Nephron (organoid): Measurements from ENCODE around the gene MAPK10.

Experiments used
- H3K27ac Mint-ChIP-seq, 3 experiments: 2 replicates each; pipeline ENCODE4 v1.8.0; 2020; ENCODE audit warnings: mixed read lengths in 3 of 3, mild to moderate bottlenecking in 2 of 3, moderate library complexity in 1 of 3
- H3K27me3 Mint-ChIP-seq: 2 replicates; pipeline ENCODE4 v1.8.0; 2021; ENCODE audit warnings: low read depth, mild to moderate bottlenecking, moderate library complexity, mixed read lengths
- H3K36me3 Mint-ChIP-seq: 2 replicates; pipeline ENCODE4 v1.8.0; 2020; ENCODE audit warnings: low read depth, mixed read lengths
- H3K4me1 Mint-ChIP-seq: 2 replicates; pipeline ENCODE4 v1.8.0; 2020; ENCODE audit warnings: mixed read lengths
- H3K4me3 Mint-ChIP-seq, 3 experiments: 2 replicates each; pipeline ENCODE4 v1.8.0; 2020; ENCODE audit warnings: mild to moderate bottlenecking in 3 of 3, mixed read lengths in 3 of 3, moderate library complexity in 2 of 3
- H3K9me3 Mint-ChIP-seq: 2 replicates; pipeline ENCODE4 v1.8.0; 2020; ENCODE audit warnings: mixed read lengths
- CTCF ChIP-seq, 3 experiments: fragments of 200-600 bp; sonication (generic); IDR thresholded peaks; one replicate each; pipeline ENCODE4 v1.5.0; 2021; ENCODE audit warnings: antibody characterized with exemption in 3 of 3; ENCODE audit not compliant: unreplicated experiment in 3 of 3

MAPK10 gene

GRCh38 chr4:86380181-86380724, 20.4 kb upstream of the MAPK10 start:
- H3K4me3 Mint-ChIP-seq = no peak overlapping the region
- no peaks in the 10 kb centered on the region for H3K4me1 Mint-ChIP-seq
- TF ChIP-seq CTCF (IDR thresholded peaks at IDR 0.05; ENCODE audit: unreplicated experiment in 3 of 3) = no peak
- H3K36me3 Mint-ChIP-seq = peaks cover 19% of the 10 kb centered on the region
- no peak overlapping the region for H3K27ac Mint-ChIP-seq
- H3K27me3 Mint-ChIP-seq = no peaks in the 10 kb centered on the region
- peaks cover 8% of the 10 kb centered on the region for H3K9me3 Mint-ChIP-seq

GRCh38 chr4:86376850-86377249, 17.0 kb upstream of the MAPK10 start:
- Mint-ChIP-seq H3K36me3 (peaks cover 40% of the 10 kb centered on the region), H3K27ac (no peak overlapping the region), H3K4me1 (no peaks in the 10 kb centered on the region), H3K27me3 (no peaks in the 10 kb centered on the region), H3K4me3 (no peak overlapping the region), H3K9me3 (peaks cover 18% of the 10 kb centered on the region)
- TF ChIP-seq CTCF (IDR thresholded peaks at IDR 0.05; ENCODE audit: unreplicated experiment in 3 of 3) = no peak

GRCh38 chr4:86368433-86368832, 8.6 kb upstream of the MAPK10 start:
- H3K36me3 Mint-ChIP-seq = peaks cover 20% of the 10 kb centered on the region

GRCh38 chr4:86367577-86367976, 7.7 kb upstream of the MAPK10 start:
- TF ChIP-seq CTCF (IDR thresholded peaks at IDR 0.05; ENCODE audit: unreplicated experiment in 3 of 3) = no peak
- peaks cover 12% of the 10 kb centered on the region for H3K36me3 Mint-ChIP-seq
- peaks cover 12% of the 10 kb centered on the region for H3K9me3 Mint-ChIP-seq
- H3K4me1 Mint-ChIP-seq = no peaks in the 10 kb centered on the region
- no peak overlapping the region for H3K4me3 Mint-ChIP-seq
- H3K27ac Mint-ChIP-seq = no peak overlapping the region
- no peaks in the 10 kb centered on the region for H3K27me3 Mint-ChIP-seq

More at GRCh38 chr4:86368433-86368832, 8.6 kb upstream of the MAPK10 start:
- TF ChIP-seq CTCF (IDR thresholded peaks at IDR 0.05; ENCODE audit: unreplicated experiment in 3 of 3) = no peak
- H3K9me3 Mint-ChIP-seq = peaks cover 15% of the 10 kb centered on the region
- no peak overlapping the region for H3K4me3 Mint-ChIP-seq
- no peak overlapping the region for H3K27ac Mint-ChIP-seq
- H3K27me3 Mint-ChIP-seq = no peaks in the 10 kb centered on the region
- no peaks in the 10 kb centered on the region for H3K4me1 Mint-ChIP-seq

GRCh38 chr4:86366920-86367319, 7.1 kb upstream of the MAPK10 start:
- peaks cover 7% of the 10 kb centered on the region for H3K9me3 Mint-ChIP-seq
- no peaks in the 10 kb centered on the region for H3K4me1 Mint-ChIP-seq
- H3K4me3 Mint-ChIP-seq = no peak overlapping the region
- no peak overlapping the region for H3K27ac Mint-ChIP-seq
- H3K36me3 Mint-ChIP-seq = peaks cover 6% of the 10 kb centered on the region
- TF ChIP-seq CTCF (IDR thresholded peaks at IDR 0.05; ENCODE audit: unreplicated experiment in 3 of 3) = no peak
- no peaks in the 10 kb centered on the region for H3K27me3 Mint-ChIP-seq

- H3K9me3 Mint-ChIP-seq = no peaks in the 10 kb centered on the region
- TF ChIP-seq CTCF (IDR thresholded peaks at IDR 0.05; ENCODE audit: unreplicated experiment in 3 of 3) = no peak
- no peak overlapping the region for H3K27ac Mint-ChIP-seq
- peaks cover 24% of the 10 kb centered on the region for H3K4me1 Mint-ChIP-seq
- H3K4me3 Mint-ChIP-seq = no peak overlapping the region
- no peaks in the 10 kb centered on the region for H3K36me3 Mint-ChIP-seq
- H3K27me3 Mint-ChIP-seq = no peaks in the 10 kb centered on the region
Measured at GRCh38 chr4:86362510-86362909, 2.7 kb upstream of the MAPK10 start.
